ENCODE data around the gene LCN10. TPM values are rescaled to one million over a fixed set of nuclear protein-coding genes. Genes with fewer than 3 reads are reported as not detected.

LCN10 gene
- total and polyA plus RNA-seq, 2 of the 13 experiments (the other 11 are each of a cell fraction or from before 2014, with no cell fraction given): 0.53 to 0.61 TPM

GRCh38 chr9:136697821-136698526 lies 44.8 kb downstream of the LCN10 start (continued):
- no peak for TF ChIP-seq ZNF274 (CRISPR knock-in tag; IDR thresholded peaks at IDR 0.05)
- TF ChIP-seq ZFP37 (CRISPR knock-in tag; IDR thresholded peaks at IDR 0.05; ENCODE audit: borderline replicate concordance): no peak
- TF ChIP-seq ZNF652 (CRISPR knock-in tag; IDR thresholded peaks at IDR 0.05; ENCODE audit: borderline replicate concordance, low read depth): no peak
- TF ChIP-seq CBFB (CRISPR knock-in tag; IDR thresholded peaks at IDR 0.05): no peak
- no peak for TF ChIP-seq KDM5B (CRISPR knock-in tag; IDR thresholded peaks at IDR 0.05; ENCODE audit: borderline replicate concordance)
- TF ChIP-seq ZNF616 (CRISPR knock-in tag; IDR thresholded peaks at IDR 0.05; ENCODE audit: low read depth): no peak
- no peak for TF ChIP-seq HOXA3 (CRISPR knock-in tag; IDR thresholded peaks at IDR 0.05)
- no peak for TF ChIP-seq ZNF296 (CRISPR knock-in tag; conservative IDR thresholded peaks at IDR 0.05)
- TF ChIP-seq ZFP41 (CRISPR knock-in tag; IDR thresholded peaks at IDR 0.05; ENCODE audit: borderline replicate concordance): no peak
- no peak for TF ChIP-seq ZBTB44 (CRISPR knock-in tag; IDR thresholded peaks at IDR 0.05)
- TF ChIP-seq NCOA2 (CRISPR knock-in tag; IDR thresholded peaks at IDR 0.05): peak; percentile 76
- TF ChIP-seq ZNF672 (CRISPR knock-in tag; IDR thresholded peaks at IDR 0.05): no peak
- TF ChIP-seq HNF1A (IDR thresholded peaks at IDR 0.05; ENCODE audit: low read depth): peak; percentile 94
- TF ChIP-seq HNF1A (CRISPR knock-in tag; IDR thresholded peaks at IDR 0.05; ENCODE audit: borderline replicate concordance): peak; percentile 95
- TF ChIP-seq ZNF558 (CRISPR knock-in tag; IDR thresholded peaks at IDR 0.05; ENCODE audit: borderline replicate concordance): no peak
- TF ChIP-seq TRIM22 (IDR thresholded peaks at IDR 0.05): no peak
- no peak for TF ChIP-seq RBFOX2 (IDR thresholded peaks at IDR 0.05; ENCODE audit: low read depth, low read length)
- TF ChIP-seq ZNF670 (CRISPR knock-in tag; IDR thresholded peaks at IDR 0.05; ENCODE audit: borderline replicate concordance): no peak
- TF ChIP-seq NFATC3 (CRISPR knock-in tag; IDR thresholded peaks at IDR 0.05): no peak
- TF ChIP-seq DRAP1 (CRISPR knock-in tag; IDR thresholded peaks at IDR 0.05): 0 out of 2 replicates have a peak, but pooled peaks have one; percentile 12
- no peak for TF ChIP-seq RFX5 (IDR thresholded peaks at IDR 0.05; ENCODE audit: low read depth, low read length)
- TF ChIP-seq ZNF513 (CRISPR knock-in tag; conservative IDR thresholded peaks at IDR 0.05): no peak
